Activated naive CD8-positive, alpha-beta T cell treated with anti-CD3 and anti-CD28 coated beads, Interleukin-2, amount 10 ng/mL, durations not matched to agents 7 days and 5 days (primary cell): ENCODE measurements around the gene FST. TPM values are rescaled to one million over a fixed set of nuclear protein-coding genes. Genes with fewer than 3 reads are reported as not detected.

Experiments
- ATAC-seq: fragments of 150-1000 bp; cut with Tn5 transposase; one replicate; pipeline ENCODE4 v1.10.0; 2021; ENCODE audit warnings: low read depth, moderate library complexity
- POLR2A ChIA-PET: fragments of 350-600 bp; sonication (Branson Sonifier 250); formaldehyde crosslinking; loops from one replicate; lab custom pipeline; 2021; ENCODE audit warnings: antibody characterized with exemption; lab: Charles Lee
- DNase-seq: peaks from one replicate; pipeline ENCODE4 v3.0.0; 2021
- H3K27ac Mint-ChIP-seq: one replicate; pipeline ENCODE4 v1.8.0; 2022; ENCODE audit warnings: mild to moderate bottlenecking, mixed read lengths
- H3K27me3 Mint-ChIP-seq: one replicate; pipeline ENCODE4 v1.8.0; 2022; ENCODE audit warnings: mild to moderate bottlenecking, moderate library complexity, mixed read lengths
- H3K36me3 Mint-ChIP-seq: one replicate; pipeline ENCODE4 v1.8.0; 2021; ENCODE audit warnings: mild to moderate bottlenecking, mixed read lengths
- H3K4me1 Mint-ChIP-seq: one replicate; pipeline ENCODE4 v1.8.0; 2021; ENCODE audit warnings: mixed read lengths
- H3K4me3 Mint-ChIP-seq: one replicate; pipeline ENCODE4 v1.8.0; 2022; ENCODE audit warnings: mild to moderate bottlenecking, moderate library complexity, mixed read lengths
- H3K9me3 Mint-ChIP-seq: one replicate; pipeline ENCODE4 v1.8.0; 2021; ENCODE audit warnings: mixed read lengths
- total RNA-seq, 2 experiments: library from RNA; stranded (reverse); gene quantifications; one replicate each; pipeline ENCODE4 v1.2.3, GENCODE V29; 2021

Gene FST
- total RNA-seq, 2 experiments from 2014 or later, result 0.28 TPM; not detected in 1

DNA sequence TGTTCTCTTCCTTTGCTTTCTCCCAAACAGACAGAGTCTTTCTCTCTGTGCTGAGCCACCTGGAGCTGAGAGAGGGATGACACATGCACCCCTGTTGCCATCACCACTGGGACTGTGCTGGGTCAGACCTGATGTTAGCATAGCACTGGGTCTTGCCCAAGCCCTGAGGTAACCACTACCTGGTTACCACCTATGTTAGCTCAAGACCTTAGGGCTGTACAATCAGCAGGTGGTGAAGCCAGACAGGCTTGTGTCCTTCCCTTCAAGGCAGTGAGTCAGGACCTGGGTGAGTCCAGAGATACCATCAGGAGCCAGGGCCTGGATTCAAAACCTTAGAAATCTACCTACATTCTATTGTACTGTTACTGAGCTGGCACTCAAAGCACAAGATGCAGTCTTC is 32.1 kb downstream of the FST start:
- Mint-ChIP-seq H3K27ac (no peak overlapping the region), H3K9me3 (peaks cover 8% of the 10 kb centered on the region), H3K27me3 (peaks cover 8% of the 10 kb centered on the region), H3K4me1 (no peaks in the 10 kb centered on the region), H3K36me3 (no peaks in the 10 kb centered on the region), H3K4me3 (no peak overlapping the region)
- no peak for DNase-seq
- POLR2A ChIA-PET, result no interaction called here
- ATAC-seq, result no peak

DNA sequence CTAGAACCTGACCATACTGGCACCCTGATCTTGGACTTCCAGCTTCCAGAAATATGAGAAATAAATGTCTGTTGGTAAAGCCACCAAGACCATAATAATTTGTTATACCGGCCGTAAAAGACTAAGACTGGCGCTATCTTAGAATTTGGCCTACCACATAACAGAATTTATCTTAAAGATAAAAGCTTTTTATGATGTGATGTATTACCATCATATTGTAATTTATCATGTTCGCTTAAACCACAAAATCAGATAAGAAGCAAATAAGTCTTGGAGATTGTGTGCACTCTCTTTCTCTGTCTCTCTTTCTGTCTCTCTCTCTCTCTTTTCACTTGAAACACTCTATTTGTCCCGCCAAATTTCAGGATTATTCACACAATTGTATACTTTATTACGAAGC is 35.6 kb downstream of the FST start:
- peaks cover 2% of the 10 kb centered on the region for H3K9me3 Mint-ChIP-seq
- no peak for DNase-seq
- POLR2A ChIA-PET, result no interaction called here
- H3K4me3 Mint-ChIP-seq, result no peak overlapping the region
- no peaks in the 10 kb centered on the region for H3K4me1 Mint-ChIP-seq
- H3K36me3 Mint-ChIP-seq, result no peaks in the 10 kb centered on the region
- H3K27me3 Mint-ChIP-seq, result peaks cover 10% of the 10 kb centered on the region
- no peak overlapping the region for H3K27ac Mint-ChIP-seq
- no peak for ATAC-seq

DNA sequence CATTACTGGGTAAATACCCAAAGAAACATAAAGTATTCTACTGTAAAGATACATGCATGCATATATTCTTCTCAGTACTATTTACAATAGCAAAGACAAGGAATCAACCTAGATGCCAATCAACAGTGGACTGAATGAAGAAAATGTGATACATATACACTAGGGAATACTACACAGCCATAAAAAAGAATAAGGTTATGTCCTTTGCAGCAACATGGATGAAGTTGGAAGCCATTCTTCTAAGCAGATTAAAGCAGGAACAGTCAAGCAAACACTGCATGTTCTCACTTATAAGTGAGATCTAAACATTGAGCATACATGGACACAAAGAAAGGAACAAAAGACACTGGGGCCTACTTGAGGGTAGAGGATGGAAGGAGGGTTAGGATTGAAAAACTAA is 40.4 kb downstream of the FST start:
- no peak overlapping the region for H3K27ac Mint-ChIP-seq
- ATAC-seq (no peak), DNase-seq (no peak)
- peaks cover 3% of the 10 kb centered on the region for H3K9me3 Mint-ChIP-seq
- POLR2A ChIA-PET, result no interaction called here
- H3K4me1 Mint-ChIP-seq, result no peaks in the 10 kb centered on the region
- H3K4me3 Mint-ChIP-seq, result no peak overlapping the region
- no peaks in the 10 kb centered on the region for H3K36me3 Mint-ChIP-seq
- peaks cover 5% of the 10 kb centered on the region for H3K27me3 Mint-ChIP-seq

Other genes starting within 250 kb of the FST start
- gene NDUFS4, start 80.0 kb downstream of the FST start, total RNA-seq, result 10 to 100 TPM; 45.8 to 47.4 TPM